HG03066 (cell line): ENCODE data around the gene ENOX1.

Experiments
- ATAC-seq: cut with Tn5 transposase; IDR thresholded peaks from one replicate; pipeline ENCODE4 v1.9.1; 2021; ENCODE audit warnings: low read depth; ENCODE audit not compliant: unreplicated experiment

Gene ENOX1

DNA sequence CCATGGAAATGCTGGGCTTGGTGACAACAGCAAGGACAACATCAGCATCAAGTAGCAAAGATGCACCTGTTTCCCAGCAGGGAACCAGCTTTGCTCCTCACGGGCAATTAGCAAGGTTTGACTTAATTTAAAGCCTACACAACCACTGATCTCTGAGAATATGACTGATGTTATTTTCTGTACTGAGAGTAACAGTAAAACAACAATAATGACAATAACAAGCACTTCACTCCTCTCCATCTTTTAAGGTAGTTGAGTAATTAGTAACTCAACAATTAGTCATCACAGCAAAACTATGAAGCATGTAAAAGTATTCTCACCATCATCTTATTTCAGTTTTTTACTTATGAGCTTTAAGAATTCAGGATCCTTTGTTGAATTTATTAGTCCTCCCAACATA lies 37.3 kb downstream of the ENOX1 start:
- ATAC-seq: no peak

- no peak for ATAC-seq
Observed at GRCh38 chr13:43744261-43745031, 42.3 kb downstream of the ENOX1 start.

- ATAC-seq: no peak
Observed at GRCh38 chr13:43742911-43743310, 43.9 kb downstream of the ENOX1 start.

GRCh38 chr13:43737392-43737923 lies 49.3 kb downstream of the ENOX1 start:
- no peak for ATAC-seq

GRCh38 chr13:43732726-43733125 lies 54.0 kb downstream of the ENOX1 start:
- no peak for ATAC-seq

DNA sequence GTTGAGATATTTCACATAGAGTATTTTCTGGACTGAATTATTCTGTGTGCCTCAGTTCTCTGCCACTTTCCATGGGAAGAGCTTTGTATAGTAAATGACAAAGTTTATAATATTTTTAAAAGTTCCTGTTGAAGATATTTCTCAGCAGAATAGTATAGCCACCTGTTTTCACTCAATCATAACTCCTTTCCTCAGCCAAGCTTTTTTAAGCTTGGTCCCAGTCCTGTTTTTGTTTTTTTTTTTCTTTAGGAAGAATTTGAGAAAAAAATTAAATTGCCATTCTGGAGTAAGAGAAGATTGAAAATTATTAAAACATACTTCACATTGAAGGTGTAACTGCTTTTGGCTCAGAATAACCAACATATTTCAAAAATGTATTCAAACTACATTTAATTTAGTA lies 55.5 kb downstream of the ENOX1 start:
- ATAC-seq: no peak

DNA sequence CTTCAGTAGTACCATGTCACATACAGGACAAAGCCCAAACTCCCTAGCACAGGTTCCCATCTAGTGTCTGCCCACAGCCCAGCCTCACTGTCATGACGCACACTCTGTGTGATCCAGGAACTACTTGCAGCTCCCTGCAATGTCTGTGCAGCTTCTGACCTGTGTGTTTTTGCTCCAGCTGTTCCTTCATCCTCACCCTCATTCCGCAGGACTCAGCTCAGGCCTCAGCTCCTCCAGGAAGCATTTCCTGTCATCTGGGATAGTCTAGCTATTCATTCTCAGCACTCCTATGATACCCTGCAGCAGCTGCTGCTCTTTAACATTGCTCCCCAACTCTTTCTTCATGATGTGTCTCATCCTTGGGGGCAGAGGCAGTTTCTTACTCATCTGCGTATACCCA lies 56.1 kb downstream of the ENOX1 start:
- ATAC-seq: no peak

GRCh38 chr13:43728421-43728820 lies 58.4 kb downstream of the ENOX1 start:
- no peak for ATAC-seq

DNA sequence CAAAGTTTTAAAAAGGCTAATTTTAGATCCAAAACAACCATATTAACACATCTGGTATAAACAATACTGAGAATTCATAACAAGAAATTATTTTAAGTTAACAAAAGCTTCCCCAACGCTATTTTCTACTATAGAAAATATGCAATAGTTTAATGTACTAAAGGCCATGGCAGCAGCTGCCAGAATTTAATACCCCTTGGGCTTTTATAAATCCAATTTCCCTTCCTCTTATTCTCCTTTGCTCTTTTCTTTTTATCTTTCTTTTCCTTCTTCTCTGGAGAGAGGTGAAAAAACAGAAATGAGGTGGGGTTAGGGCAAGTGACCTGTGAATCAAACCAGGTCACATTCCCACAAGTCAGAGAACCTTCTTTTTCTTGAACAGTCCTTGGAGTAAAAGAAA lies 58.9 kb downstream of the ENOX1 start:
- ATAC-seq: no peak

- ATAC-seq: no peak
Observed at GRCh38 chr13:43725460-43725859, 61.3 kb downstream of the ENOX1 start.

GRCh38 chr13:43720780-43721397 lies 65.9 kb downstream of the ENOX1 start:
- no peak for ATAC-seq

- no peak for ATAC-seq
Observed at GRCh38 chr13:43698758-43699157, 88.0 kb downstream of the ENOX1 start.

DNA sequence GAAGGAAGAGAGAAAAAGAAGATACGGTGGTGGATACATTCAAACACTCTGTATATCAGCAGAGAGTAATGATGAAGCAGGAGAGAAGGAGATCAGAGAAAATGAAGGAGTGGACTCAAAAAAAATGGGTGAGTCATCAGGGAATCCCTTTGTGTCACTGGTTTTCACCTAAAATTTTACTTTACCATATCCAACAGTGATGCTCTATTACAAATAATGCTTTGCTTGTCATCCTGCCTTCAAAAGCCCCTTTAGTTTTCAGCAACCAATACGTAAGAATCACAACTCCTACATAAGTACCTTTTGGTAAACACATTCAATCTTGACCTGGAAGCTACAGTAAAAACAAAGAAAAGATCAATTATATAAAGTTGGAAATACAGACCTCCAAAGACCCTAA lies 88.8 kb downstream of the ENOX1 start:
- ATAC-seq: no peak

GRCh38 chr13:43697323-43697722 lies 89.4 kb downstream of the ENOX1 start:
- ATAC-seq: no peak

GRCh38 chr13:43694146-43694664 lies 92.6 kb downstream of the ENOX1 start:
- no peak for ATAC-seq

DNA sequence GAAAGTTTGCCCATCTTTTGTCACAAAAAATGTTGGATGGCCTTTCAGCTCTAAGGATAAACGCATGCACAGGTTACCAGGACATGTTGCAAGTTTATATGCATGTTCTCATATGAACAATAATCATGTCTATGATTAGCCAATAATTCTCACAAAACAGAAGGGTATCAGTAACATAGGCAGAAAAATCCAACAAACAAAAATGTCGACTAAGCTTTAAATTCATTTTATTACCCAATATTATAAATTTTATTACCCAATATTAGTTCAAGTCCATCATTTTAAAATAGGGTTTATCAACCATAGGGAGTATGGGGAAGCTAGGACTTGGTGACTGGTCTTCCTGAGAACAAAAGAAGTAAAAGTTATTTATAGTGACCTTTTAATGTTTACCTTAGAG lies 93.1 kb downstream of the ENOX1 start:
- no peak for ATAC-seq

DNA sequence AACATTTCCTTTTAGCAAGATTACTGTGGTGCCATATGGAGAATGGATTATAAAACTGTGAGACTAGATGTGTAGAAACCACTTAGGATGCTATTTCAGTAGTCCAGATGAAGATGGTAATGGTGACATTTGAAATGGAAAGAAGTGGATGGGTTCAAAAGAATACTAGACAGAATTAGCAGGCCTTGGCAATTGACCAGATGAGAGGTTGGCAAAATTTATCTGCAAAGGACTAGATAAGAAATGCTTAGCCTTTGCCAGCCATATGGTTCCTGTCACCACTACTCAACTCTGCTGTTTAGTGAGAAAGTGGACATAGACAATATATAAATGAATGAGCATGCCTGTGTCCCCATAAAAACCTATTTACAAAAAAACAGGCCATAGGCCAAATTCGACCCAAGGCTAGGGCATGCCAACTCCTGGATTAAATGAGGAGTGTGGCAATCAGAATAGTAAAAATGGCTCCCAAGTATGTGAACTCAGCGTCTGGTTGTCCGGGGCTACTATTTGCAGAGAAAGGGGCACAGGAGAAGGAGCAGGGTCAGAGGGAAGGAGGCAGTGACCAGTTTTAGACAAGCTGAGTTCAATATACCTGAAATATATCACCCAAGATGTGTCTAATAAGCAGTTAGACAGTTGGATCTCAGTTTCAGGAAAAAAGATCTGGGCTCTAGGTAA lies 98.4 kb downstream of the ENOX1 start:
- ATAC-seq: no peak

DNA sequence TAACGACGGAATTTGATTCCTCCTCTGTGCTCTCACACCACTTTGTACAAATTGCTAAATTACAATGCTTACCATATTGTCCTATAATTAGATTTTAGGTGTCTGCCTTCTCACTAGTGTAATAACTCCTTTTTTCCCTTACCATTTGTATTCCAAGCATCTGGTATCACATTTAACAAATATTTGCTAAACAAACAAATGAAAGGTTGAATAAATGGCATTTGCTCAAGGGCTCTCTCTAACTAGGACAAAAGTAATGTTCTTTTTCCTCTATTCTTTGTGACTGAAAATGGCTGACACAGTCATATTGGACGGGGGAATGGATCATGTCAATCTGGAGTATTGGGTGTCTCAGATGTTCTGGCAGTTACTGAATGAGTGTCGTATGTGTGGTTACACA lies 99.7 kb downstream of the ENOX1 start:
- no peak for ATAC-seq

GRCh38 chr13:43686557-43686956 lies 100.2 kb downstream of the ENOX1 start:
- no peak for ATAC-seq

DNA sequence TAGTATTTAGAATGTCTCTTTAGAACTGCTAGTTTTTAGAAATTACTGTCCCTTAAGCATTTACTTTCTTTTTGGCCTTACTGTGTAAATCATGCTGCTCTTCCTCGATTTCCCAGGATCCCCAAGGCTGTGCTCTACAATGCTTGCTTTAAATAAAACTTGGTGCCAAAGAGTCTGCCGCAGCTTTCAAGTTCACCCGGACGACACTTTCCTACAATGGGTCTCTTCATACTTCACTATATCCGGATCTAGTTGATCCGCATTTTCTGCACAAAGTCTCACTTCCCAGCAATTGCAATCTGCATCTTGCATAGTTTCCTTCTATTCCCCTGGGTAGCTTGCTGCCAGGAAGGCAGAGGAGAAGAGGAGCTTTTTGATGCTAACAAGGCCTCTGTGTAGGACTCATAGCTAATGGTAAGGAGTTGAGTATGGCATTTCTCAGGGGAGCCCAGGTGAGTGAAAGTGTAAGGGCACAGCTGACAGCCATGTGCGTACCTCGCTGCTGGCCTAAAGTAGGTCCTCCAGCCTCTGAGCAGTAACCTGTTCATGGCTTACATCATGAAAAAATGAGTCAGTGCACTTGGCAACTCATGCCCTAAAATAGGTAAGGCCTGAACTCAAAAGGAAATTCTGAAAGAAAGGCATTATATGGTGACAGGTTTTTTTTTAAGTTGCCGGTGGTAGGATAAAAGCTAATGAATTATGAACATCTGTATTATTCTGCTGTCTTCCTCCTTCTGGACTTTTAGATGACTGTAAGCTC lies 101.6 kb downstream of the ENOX1 start:
- no peak for ATAC-seq

DNA sequence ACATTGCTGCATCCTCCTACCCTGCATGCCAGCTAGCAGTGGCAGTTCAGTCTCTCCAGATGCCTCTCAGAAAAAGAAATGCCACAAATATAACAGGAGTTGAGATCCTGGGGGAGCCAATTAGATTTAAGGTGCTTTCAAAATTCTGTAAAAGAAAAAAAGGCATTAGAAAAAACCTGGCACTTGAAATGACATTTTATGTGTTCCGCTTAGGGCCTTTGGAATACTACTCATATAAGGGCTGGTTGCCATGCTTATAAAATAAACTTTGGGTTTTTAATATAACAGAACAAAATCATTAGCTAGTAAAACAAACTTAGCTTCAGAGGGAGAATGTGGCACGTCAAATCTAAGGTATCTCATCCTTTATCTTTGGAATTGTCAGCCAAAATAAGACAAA lies 104.1 kb downstream of the ENOX1 start:
- ATAC-seq: no peak
